ENCODE data around the gene ZNF618.
A peak's percentile ranks its signal among the peaks of the same experiment; 100 is the strongest.

ZNF618 gene, protein sequence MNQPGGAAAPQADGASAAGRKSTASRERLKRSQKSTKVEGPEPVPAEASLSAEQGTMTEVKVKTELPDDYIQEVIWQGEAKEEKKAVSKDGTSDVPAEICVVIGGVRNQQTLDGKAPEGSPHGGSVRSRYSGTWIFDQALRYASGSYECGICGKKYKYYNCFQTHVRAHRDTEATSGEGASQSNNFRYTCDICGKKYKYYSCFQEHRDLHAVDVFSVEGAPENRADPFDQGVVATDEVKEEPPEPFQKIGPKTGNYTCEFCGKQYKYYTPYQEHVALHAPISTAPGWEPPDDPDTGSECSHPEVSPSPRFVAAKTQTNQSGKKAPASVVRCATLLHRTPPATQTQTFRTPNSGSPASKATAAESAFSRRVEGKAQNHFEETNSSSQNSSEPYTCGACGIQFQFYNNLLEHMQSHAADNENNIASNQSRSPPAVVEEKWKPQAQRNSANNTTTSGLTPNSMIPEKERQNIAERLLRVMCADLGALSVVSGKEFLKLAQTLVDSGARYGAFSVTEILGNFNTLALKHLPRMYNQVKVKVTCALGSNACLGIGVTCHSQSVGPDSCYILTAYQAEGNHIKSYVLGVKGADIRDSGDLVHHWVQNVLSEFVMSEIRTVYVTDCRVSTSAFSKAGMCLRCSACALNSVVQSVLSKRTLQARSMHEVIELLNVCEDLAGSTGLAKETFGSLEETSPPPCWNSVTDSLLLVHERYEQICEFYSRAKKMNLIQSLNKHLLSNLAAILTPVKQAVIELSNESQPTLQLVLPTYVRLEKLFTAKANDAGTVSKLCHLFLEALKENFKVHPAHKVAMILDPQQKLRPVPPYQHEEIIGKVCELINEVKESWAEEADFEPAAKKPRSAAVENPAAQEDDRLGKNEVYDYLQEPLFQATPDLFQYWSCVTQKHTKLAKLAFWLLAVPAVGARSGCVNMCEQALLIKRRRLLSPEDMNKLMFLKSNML

DNA sequence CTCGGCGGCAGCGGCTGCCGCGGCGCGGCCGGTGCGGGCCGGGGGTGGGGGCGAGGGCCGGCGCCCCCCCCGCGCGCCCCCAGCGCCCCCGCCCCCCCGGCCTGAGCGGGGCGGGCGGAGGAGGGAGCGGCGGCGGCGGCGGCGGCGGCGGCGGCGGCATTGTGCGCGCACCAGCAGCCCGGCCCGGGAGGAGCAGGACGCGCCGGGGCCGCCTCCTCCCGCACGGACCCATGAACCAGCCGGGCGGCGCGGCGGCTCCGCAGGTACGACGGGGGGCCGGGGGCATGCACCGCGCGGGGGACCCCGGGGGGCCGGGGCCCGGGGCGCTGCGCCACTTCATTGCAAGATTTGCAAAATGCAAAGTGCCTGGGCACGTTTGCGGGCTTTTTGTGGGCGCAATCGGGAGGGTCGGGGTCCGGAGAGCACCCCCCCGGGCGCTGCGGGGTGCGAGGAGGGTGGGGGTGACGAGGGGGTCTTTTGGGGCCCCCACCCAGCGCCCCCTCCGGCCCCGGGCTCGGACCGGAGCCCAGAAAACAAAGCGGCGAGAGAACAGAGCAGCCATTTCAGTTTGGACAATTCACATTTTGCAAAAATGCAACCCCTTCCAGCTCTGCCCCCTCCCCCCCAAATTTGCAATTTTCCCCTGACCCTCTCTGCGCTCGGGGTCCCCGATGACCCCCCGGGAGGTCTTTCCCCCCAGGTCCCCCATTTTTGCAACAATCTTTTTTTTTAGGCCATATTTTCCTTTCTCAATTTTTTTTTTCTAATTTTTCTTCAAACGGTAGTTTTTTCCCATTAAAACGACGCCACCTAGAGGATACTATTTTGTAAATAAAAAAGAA lies at the start of gene ZNF618:
TSS of gene ZNF618 (plus strand) at position 159 of the 842 bp plus-strand sequence. CDS start at position 231, 72 bp downstream.
- peak; percentile 49 for DNase-seq

DNA sequence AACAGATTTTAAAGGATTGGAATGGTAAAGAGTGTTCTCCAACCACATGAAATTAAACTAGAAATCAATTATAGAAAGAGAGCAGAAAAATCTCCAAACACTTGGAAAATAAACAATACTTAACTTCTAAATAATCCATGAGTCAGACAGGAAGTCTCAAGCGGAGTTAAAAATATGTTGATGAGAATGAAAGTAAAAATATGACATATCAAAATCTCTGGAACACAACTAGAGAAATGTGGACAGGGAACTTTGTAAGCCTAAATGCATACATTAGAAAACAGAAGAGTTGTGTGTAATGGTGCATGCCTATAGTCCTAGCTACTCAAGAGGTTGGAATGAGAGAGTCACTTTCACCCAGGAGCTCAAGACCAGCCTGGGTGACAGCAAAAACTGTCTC lies 47.9 kb upstream of the ZNF618 start:
- no peak for DNase-seq

GRCh38 chr9:113837334-113837733 lies 38.8 kb upstream of the ZNF618 start:
- no peak for DNase-seq

GRCh38 chr9:113842086-113842485 lies 34.0 kb upstream of the ZNF618 start:
- no peak for DNase-seq

DNA sequence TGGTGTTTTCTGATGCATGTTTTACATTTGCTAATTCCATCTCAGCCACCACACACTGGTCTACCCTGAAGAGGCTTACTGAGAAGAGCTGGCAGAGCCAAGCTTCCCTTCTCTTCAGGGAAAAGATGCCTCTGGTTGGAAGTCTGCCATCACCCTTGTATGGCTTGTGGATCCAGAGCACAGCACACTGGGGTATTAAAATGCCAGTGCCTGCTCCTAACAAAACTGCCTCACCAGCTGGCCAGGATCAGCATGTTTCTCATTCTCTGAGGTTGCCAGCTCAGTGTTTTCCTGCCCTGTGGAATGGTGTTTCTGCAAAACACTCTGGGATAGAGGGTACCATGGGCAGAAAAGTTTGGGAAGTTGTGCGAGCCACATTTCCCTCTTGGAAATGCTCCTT lies 31.6 kb upstream of the ZNF618 start:
- DNase-seq = peak; percentile 26

DNA sequence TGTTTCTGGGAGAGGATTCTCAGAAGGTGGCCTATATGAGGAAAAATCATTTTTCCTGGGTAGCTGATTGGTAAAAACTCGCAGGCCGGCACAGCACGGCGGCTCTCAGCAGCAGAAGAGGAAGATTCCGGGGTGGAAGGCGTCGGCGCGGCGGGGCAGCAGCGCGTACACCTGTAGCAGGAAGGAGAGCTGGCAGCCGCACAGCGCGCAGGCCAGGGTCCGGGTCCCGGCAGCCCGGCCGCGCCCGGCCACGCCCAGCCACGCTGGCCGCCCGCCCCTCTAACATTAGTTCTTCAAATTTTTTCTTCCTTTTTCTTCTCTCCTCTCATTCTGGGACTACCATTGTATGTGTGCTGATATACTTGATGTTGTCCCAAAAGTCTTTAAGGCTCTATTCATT lies 24.8 kb upstream of the ZNF618 start:
- no peak for DNase-seq

DNA sequence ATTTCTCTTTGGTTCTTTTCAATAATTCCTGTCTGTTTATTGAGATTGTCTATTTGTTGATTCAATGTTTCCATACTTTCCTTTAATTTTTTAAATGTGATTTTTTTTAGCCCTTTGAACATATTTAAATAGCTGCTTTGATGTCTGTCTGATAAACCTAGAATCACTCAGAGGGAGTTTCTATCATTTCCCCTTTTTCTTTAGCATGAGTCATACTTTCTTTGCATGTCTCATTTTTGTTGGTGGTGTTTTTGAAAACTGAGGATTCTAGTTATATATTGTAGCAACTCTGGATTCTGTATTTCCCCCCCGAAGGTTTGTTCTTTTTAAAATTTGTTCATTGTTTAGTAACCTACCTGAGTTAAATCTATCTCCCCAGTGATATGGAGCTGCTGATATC lies 24.2 kb upstream of the ZNF618 start:
- DNase-seq = no peak

GRCh38 chr9:113853333-113853732 lies 22.8 kb upstream of the ZNF618 start:
- no peak for DNase-seq

GRCh38 chr9:113854310-113854709 lies 21.8 kb upstream of the ZNF618 start:
- no peak for DNase-seq

DNA sequence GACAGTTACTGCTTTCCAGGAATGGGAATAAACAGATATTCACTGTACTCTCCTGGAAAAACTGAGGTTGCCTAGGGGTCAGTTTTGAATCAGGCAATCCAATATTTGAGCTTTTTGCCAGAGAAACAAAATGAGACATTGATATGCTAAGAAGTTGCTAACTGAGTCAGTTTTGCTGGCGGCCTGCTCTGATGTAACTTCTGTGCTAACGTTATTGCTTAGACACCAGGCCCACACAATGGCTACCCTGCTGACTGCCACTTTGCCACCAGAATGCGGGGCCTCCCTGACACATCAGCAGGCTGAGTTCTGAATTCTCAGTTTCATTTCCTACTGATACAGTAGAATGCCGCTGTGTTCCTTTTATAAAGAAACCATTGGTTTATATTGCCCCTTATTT lies 18.2 kb upstream of the ZNF618 start:
- no peak for DNase-seq

DNA sequence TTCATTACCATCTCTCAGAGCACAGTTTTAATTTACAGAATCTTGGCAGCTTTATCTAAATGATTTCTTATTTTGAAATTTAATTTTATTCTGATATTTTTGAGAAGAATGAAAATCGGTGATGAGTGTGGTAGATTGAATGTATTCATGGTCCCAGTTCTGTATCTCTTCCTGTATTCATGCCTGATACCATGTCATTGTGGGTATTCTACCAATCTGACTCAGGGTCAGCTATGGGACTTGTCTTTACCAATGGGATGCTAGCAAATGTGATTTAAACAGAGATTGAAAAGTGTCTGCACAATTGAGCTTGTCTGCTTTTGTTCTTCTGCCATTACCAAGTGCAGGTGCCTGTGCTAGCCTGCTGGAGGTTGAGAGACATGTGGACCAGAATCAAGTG lies 17.8 kb upstream of the ZNF618 start:
- no peak for DNase-seq

DNA sequence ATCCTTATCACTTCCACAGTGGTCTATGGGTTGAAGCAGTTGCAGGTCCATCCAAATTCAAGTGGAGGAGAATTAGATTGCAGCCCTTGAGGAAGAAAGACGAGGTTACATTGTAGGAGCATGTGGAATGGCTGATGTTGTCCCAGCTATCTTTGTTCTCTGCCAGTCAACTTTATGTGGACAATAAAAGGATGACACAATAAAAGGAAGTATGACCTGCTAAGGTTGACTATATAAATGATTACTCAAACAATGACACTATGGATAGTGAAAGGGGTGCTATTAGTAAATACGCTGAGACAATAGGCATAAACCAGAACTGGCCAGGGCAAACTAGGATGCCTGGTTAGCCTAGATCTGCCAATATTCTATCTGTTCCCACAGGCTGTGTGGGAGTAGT lies 12.8 kb upstream of the ZNF618 start:
- DNase-seq = no peak

DNA sequence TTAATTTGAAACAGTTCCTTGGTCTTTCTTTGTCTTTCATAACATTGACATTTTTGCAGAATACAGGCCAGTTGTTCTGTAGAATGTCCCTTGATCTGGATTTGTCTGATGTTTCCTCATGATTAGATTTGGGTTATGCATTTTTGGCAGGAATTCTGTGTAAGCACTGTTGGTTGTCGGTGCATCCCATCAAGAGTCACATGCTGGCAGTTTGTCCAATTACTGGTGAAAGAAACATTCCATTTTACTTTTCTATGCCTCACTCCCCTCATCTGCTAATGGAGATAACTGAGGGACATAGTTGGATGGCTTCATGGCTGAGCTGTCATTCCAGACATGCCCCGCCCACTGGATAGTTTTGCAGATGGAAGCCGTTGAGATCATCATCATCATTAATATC lies 7.6 kb upstream of the ZNF618 start:
- no peak for DNase-seq

GRCh38 chr9:113872485-113873143 lies 3.5 kb upstream of the ZNF618 start:
- DNase-seq = no peak

GRCh38 chr9:113873446-113873845 lies 2.7 kb upstream of the ZNF618 start:
- DNase-seq = no peak

DNA sequence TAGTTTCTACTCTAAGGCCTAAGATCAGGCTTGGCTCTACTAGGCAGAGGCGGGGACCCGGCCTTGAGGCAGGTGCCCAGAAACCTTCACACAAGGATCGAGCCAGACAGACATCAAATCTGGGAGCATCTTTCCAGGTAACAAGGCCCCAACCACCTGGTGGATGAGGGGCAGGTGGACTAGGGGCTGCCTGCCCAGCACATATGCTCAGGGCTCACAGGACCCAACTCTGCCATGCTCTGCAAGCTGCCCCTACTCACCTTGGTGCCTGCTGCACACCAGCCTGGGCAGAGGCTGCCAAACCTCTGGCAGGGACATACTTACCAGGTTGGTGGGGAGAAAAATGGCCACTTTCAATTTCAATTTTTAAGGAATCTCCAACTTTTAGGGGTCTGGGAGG lies 2.2 kb upstream of the ZNF618 start:
- no peak for DNase-seq

DNA sequence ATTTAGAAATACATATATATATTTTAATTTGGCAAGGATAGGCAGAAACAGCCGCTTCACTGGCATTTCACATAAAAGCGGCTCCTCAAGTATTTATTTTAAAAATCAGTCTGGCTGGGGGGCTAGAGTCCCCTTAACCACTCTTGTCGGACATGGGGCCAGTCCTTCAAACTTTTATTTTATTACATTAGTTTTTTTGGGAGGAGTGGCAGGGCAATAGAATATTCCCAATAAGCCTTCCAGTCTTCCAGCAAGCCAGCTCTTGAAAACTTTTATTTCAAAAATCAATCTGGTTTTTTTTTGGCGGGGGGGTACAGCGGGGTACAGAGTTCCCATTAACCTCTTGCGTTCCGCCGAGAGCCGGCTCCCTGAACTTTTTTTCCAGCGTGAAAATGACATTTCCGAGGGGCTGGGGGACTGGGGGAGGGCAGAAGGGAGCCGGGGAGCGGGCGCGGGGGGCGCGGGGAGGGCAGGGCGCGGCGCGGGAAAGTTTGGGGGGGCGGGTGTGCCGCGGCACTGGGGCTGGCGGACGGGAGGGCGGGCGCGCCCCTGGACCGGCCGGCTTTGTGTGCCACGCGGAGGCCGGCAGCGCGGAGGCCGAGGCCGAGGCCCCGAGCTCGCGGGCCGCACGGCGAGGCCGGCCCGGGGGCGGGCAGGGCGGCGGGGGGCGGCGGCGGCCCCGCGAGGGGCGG lies 504 bp upstream of the ZNF618 start:
- no peak for DNase-seq

GRCh38 chr9:113876993-113877368 lies 872 bp downstream of the ZNF618 start:
- DNase-seq = no peak

DNA sequence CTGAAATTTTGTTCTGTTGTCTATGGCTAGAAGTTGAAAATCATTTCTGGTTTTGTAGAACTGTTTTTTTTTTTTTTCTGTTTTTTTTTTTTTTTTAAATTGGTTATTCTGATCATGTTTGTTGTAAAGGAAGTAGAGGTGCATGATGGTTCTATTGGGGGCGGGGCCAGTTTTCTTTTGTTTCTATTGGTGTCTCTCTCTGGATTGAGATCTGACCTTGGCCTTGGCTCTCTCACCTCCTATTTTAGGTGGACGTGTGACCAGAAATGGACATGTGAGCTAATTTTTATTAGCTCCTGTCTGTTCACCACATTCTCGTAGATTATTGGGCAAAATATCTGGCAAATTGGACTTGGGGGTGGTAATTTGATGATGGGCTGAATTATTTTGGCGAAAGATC lies 3.2 kb downstream of the ZNF618 start:
- DNase-seq = no peak

DNA sequence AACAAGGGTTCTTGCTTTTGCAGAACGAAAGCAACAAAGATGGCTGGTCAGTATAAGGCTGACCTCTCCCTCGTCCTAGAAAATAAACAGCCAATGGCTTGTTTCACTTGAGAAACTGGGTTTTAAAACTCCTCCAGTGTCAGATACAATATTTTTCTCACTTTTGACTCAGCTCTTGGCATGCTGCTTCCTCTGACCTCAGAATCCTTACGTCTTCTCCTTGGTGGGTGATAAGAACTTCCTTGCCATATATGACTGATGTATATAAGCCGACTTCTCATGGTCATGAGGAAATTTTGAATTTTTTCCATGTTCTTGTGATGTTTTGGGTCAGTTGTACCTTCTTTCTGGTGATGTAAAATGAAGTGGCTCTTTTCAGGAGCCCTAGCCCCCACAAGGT lies 3.8 kb downstream of the ZNF618 start:
- no peak for DNase-seq

GRCh38 chr9:113882181-113882580 lies 6.1 kb downstream of the ZNF618 start:
- DNase-seq = no peak

GRCh38 chr9:113882636-113883164 lies 6.6 kb downstream of the ZNF618 start:
- DNase-seq = no peak
